ENCODE measurements around the gene SMU1. TPM values are rescaled to one million over a fixed set of nuclear protein-coding genes. Genes with fewer than 3 reads are reported as not detected.

The SMU1 gene
- total and polyA plus RNA-seq, 2 donors (not counting 3 experiments of a cell fraction or from before 2014, with no cell fraction given) = 8.5 to 21.7 TPM

DNA sequence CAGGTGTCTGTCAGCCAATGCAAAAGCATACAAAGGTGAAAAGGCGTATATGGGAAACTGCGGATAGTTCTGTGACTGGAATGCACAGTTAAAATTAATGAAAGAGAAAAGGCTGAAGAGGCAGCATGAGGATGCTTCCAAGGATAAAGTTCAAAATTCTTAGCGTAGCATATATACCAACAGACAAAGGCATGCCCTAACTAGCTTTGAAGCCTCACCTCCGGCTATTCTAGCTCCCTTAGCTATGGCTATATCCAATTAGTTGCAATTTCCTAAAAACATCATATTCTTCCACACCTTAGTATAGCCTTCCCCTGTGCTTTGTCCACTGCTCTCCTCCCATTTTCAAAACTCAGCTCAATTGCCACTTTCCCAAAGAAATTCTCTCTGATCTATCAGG is 52.8 kb downstream of the SMU1 start:
- DNase-seq (ENCODE audit: low read depth, low spot score) = no peak
- BruUV-seq (replicated peaks) = no TSS peak
- Histone ChIP-seq H3K9me3 (replicated peaks; ENCODE audit: control insufficient read depth, insufficient read depth, low read length) (no peaks in the 10 kb centered on the region), H3K4me2 (ENCODE audit: insufficient read depth, low read length) (peak overlapping the region; percentile 99), H3K4me1 (ENCODE audit: control insufficient read depth, extremely low read depth, insufficient read depth, low read length) (peaks cover 29% of the 10 kb centered on the region), H2AFZ (ENCODE audit: low read depth, low read length) (no peak overlapping the region), H3K27me3 (ENCODE audit: control insufficient read depth in 2 of 2, insufficient read depth in 2 of 2, low read length in 2 of 2) (no peaks in the 10 kb centered on the region), H3K27ac (ENCODE audit: insufficient read depth, low read depth, low read length) (peak overlapping the region; percentile 72), H3K9me1 (replicated peaks; ENCODE audit: control insufficient read depth, extremely low read depth, insufficient read depth, low read length) (no peaks in the 10 kb centered on the region), H3K79me2 (ENCODE audit: control insufficient read depth, insufficient read depth, low read length) (peaks cover 57% of the 10 kb centered on the region), H4K20me1 (replicated peaks; ENCODE audit: control insufficient read depth, extremely low read depth, insufficient read depth, low read length) (peaks cover 13% of the 10 kb centered on the region), H3K36me3 (ENCODE audit: control insufficient read depth in 2 of 2, extremely low read depth in 1 of 2, insufficient read depth in 2 of 2, low read length in 2 of 2) (peaks cover 0 to 7% of the 10 kb centered on the region in 2 experiments), H3K4me3 (replicated peaks in 1 of 3; ENCODE audit: insufficient read depth in 1 of 3, low read depth in 1 of 3, low read length in 3 of 3) (peak overlapping the region in 1 of 3 experiments; percentile 99), H3K9ac (replicated peaks; ENCODE audit: extremely low read depth, insufficient read depth, low read length) (no peak overlapping the region)
- CTCF ChIA-PET = no interaction called here
- intact Hi-C loops (cut with micrococcal nuclease) (no loop called here), dilution Hi-C loops (cut with MboI; ENCODE audit: extremely low pct_ligation_motif_present, low sequenced_read_pairs) (no loop called here)
- no peak for TF ChIP-seq EZH2 (IDR thresholded peaks at IDR 0.05; ENCODE audit: borderline replicate concordance, low read depth, low read length, severe bottlenecking)
- TF ChIP-seq GATA2 (IDR thresholded peaks at IDR 0.05; ENCODE audit: insufficient read depth, insufficient read length, low read depth, low read length) = no peak
- no peak for TF ChIP-seq POLR2A (IDR thresholded peaks at IDR 0.05; ENCODE audit: low read depth, low read length)
- POLR2A ChIA-PET = interaction anchor here (1.4 kb wide), 1 partner anchor 22 kb away, joined by 9 read pairs; the partner anchor contains the start of gene APTX
- FAIRE-seq = no peak

DNA sequence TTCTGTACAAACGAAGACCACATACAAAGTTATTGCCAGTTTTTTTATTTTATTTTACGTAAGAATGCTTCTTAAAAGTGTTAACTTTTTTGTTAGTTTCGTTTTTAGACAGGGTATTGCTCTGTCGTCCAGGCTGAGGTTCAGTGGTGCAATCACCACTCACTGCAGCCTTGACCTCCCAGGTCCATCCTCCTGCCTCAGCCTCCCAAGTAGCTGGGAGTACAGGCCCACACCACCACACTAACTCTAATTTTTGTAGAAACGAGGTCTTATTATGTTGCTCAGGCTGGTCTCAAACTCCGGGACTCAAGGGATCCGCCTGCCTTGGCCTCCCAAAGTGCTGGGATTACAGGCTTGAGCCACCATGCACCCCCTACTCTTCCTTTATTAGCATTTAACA is 53.7 kb downstream of the SMU1 start:
- ChIA-PET POLR2A (no interaction called here), CTCF (no interaction called here)
- no peaks in the 10 kb centered on the region for H3K9me3 ChIP-seq (replicated peaks; ENCODE audit: control insufficient read depth, insufficient read depth, low read length)
- no peak for DNase-seq (ENCODE audit: low read depth, low spot score)
- H3K36me3 ChIP-seq (ENCODE audit: control insufficient read depth in 2 of 2, extremely low read depth in 1 of 2, insufficient read depth in 2 of 2, low read length in 2 of 2) = peaks cover 0 to 5% of the 10 kb centered on the region in 2 experiments
- H3K4me1 ChIP-seq (ENCODE audit: control insufficient read depth, extremely low read depth, insufficient read depth, low read length) = peaks cover 21% of the 10 kb centered on the region
- no peak overlapping the region for H3K9ac ChIP-seq (replicated peaks; ENCODE audit: extremely low read depth, insufficient read depth, low read length)
- H3K79me2 ChIP-seq (ENCODE audit: control insufficient read depth, insufficient read depth, low read length) = peaks cover 48% of the 10 kb centered on the region
- no peak overlapping the region for H2AFZ ChIP-seq (ENCODE audit: low read depth, low read length)
- no peak for FAIRE-seq
- dilution Hi-C loops (cut with MboI; ENCODE audit: extremely low pct_ligation_motif_present, low sequenced_read_pairs) (no loop called here), intact Hi-C loops (cut with micrococcal nuclease) (no loop called here)
- H3K4me2 ChIP-seq (ENCODE audit: insufficient read depth, low read length) = no peak overlapping the region
- H4K20me1 ChIP-seq (replicated peaks; ENCODE audit: control insufficient read depth, extremely low read depth, insufficient read depth, low read length) = peaks cover 11% of the 10 kb centered on the region
- BruUV-seq (replicated peaks) = no TSS peak
- H3K27me3 ChIP-seq (ENCODE audit: control insufficient read depth in 2 of 2, insufficient read depth in 2 of 2, low read length in 2 of 2) = no peaks in the 10 kb centered on the region
- no peak overlapping the region for H3K4me3 ChIP-seq (replicated peaks in 1 of 3; ENCODE audit: insufficient read depth in 1 of 3, low read depth in 1 of 3, low read length in 3 of 3)
- H3K27ac ChIP-seq (ENCODE audit: insufficient read depth, low read depth, low read length) = no peak overlapping the region
- TF ChIP-seq, protein P1, sequence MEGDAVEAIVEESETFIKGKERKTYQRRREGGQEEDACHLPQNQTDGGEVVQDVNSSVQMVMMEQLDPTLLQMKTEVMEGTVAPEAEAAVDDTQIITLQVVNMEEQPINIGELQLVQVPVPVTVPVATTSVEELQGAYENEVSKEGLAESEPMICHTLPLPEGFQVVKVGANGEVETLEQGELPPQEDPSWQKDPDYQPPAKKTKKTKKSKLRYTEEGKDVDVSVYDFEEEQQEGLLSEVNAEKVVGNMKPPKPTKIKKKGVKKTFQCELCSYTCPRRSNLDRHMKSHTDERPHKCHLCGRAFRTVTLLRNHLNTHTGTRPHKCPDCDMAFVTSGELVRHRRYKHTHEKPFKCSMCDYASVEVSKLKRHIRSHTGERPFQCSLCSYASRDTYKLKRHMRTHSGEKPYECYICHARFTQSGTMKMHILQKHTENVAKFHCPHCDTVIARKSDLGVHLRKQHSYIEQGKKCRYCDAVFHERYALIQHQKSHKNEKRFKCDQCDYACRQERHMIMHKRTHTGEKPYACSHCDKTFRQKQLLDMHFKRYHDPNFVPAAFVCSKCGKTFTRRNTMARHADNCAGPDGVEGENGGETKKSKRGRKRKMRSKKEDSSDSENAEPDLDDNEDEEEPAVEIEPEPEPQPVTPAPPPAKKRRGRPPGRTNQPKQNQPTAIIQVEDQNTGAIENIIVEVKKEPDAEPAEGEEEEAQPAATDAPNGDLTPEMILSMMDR (IDR thresholded peaks at IDR 0.05; ENCODE audit: extremely low read depth in 1 of 2, insufficient read depth in 1 of 2, low read depth in 1 of 2, low read length in 2 of 2) = no peak
- TF ChIP-seq, protein P2, sequence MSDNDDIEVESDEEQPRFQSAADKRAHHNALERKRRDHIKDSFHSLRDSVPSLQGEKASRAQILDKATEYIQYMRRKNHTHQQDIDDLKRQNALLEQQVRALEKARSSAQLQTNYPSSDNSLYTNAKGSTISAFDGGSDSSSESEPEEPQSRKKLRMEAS (IDR thresholded peaks at IDR 0.05; ENCODE audit: insufficient read depth, insufficient read length) = no peak
- no peak for TF ChIP-seq MYC (IDR thresholded peaks at IDR 0.05; ENCODE audit: low read depth, low read length)
- H3K9me1 ChIP-seq (replicated peaks; ENCODE audit: control insufficient read depth, extremely low read depth, insufficient read depth, low read length) = no peaks in the 10 kb centered on the region

Measured in endothelial cell of umbilical vein (primary cell).